Activated CD4-positive, alpha-beta T cell treated with anti-CD3 and anti-CD28 coated beads, Interleukin-10, Interleukin-2, amounts not matched to agents 100 ng/mL and 50 ng/mL, durations not matched to agents 16 hours and 8 hours (primary cell): ENCODE data around the gene ZFP62.

ENCODE experiments used
- DNase-seq: peaks from one replicate; pipeline ENCODE4 v3.0.0-alpha.2; 2020

The ZFP62 gene

GRCh38 chr5:180866985-180867384, 5.9 kb upstream of the ZFP62 start:
- DNase-seq: no peak

- DNase-seq: no peak
Measured at GRCh38 chr5:180865981-180866695, 5.1 kb upstream of the ZFP62 start.

GRCh38 chr5:180862645-180863044, 1.6 kb upstream of the ZFP62 start:
- DNase-seq: no peak

GRCh38 chr5:180860273-180860886, 696 bp downstream of the ZFP62 start:
- peak; percentile 72 for DNase-seq

GRCh38 chr5:180858586-180858985, 2.5 kb downstream of the ZFP62 start:
- no peak for DNase-seq

GRCh38 chr5:180853848-180854176, 7.3 kb downstream of the ZFP62 start:
- DNase-seq: no peak

GRCh38 chr5:180853121-180853847, 7.8 kb downstream of the ZFP62 start:
- DNase-seq: no peak

- no peak for DNase-seq
Measured at GRCh38 chr5:180852495-180852894, 8.6 kb downstream of the ZFP62 start.

GRCh38 chr5:180850434-180851078, 10.5 kb downstream of the ZFP62 start:
- no peak for DNase-seq

GRCh38 chr5:180849827-180850226, 11.2 kb downstream of the ZFP62 start:
- DNase-seq: no peak

GRCh38 chr5:180848878-180849277, 12.2 kb downstream of the ZFP62 start:
- no peak for DNase-seq

- DNase-seq: no peak
Measured at GRCh38 chr5:180848265-180848664, 12.8 kb downstream of the ZFP62 start.

- no peak for DNase-seq
Measured at GRCh38 chr5:180847026-180847425, 14.1 kb downstream of the ZFP62 start.

GRCh38 chr5:180844858-180845257, 16.2 kb downstream of the ZFP62 start:
- DNase-seq: no peak

GRCh38 chr5:180844432-180844831, 16.6 kb downstream of the ZFP62 start:
- DNase-seq: no peak

GRCh38 chr5:180839935-180840334, 21.1 kb downstream of the ZFP62 start:
- no peak for DNase-seq

GRCh38 chr5:180839227-180839626, 21.8 kb downstream of the ZFP62 start:
- no peak for DNase-seq

GRCh38 chr5:180837478-180837877, 23.6 kb downstream of the ZFP62 start:
- DNase-seq: no peak

- DNase-seq: peak; percentile 76
Measured at GRCh38 chr5:180832638-180833068, 28.4 kb downstream of the ZFP62 start.

- peak; percentile 87 for DNase-seq
Measured at GRCh38 chr5:180831139-180832093, 29.7 kb downstream of the ZFP62 start.

- DNase-seq: peak; percentile 64
Measured at GRCh38 chr5:180830253-180831138, 30.6 kb downstream of the ZFP62 start.
